ENCODE data around the gene PDE7B.
A peak's percentile ranks its signal among the peaks of the same experiment; 100 is the strongest.
"Not testable (repeated sequence)": the region's sequence is repeated elsewhere in the genome, so short reads cannot be mapped to it uniquely, and the experiment has no call there.

Gene PDE7B

DNA sequence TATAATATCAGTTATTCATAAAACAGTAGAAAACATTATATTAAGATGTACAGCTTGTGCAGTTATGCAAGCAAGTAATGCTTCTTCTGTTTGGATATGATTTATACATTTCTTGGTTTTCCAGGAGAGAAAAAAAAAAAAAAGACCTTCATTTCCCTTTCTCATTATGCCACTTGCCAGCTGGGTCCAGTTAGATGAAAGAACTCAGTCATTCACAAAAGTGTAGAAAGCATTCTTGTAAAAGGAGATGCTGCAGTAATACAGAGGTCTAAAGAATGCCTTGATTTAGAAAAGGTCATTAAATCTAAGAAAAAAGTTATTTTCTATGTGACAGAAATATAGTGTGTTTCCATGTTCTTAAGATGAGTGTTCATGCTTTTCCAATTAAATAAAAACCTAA lies 7.4 kb downstream of the PDE7B start:
- Histone ChIP-seq H3K27me3 (ENCODE audit: insufficient read depth, poor library complexity, severe bottlenecking) (no peaks in the 10 kb centered on the region), H3K4me3 (replicated peaks; ENCODE audit: insufficient read depth, low read length) (no peak overlapping the region), H3K27ac (replicated peaks) (no peak overlapping the region)
- no peak for DNase-seq (ENCODE audit: low read depth in 1 of 2, low spot score in 1 of 2)
- TF ChIP-seq SPI1 (IDR thresholded peaks at IDR 0.05; ENCODE audit: borderline replicate concordance, low read depth) (no peak), GABPA (IDR thresholded peaks at IDR 0.05; ENCODE audit: low read depth) (no peak), POLR2AphosphoS5 (IDR thresholded peaks at IDR 0.05; ENCODE audit: low read depth) (no peak)
- TF ChIP-seq, protein P1, sequence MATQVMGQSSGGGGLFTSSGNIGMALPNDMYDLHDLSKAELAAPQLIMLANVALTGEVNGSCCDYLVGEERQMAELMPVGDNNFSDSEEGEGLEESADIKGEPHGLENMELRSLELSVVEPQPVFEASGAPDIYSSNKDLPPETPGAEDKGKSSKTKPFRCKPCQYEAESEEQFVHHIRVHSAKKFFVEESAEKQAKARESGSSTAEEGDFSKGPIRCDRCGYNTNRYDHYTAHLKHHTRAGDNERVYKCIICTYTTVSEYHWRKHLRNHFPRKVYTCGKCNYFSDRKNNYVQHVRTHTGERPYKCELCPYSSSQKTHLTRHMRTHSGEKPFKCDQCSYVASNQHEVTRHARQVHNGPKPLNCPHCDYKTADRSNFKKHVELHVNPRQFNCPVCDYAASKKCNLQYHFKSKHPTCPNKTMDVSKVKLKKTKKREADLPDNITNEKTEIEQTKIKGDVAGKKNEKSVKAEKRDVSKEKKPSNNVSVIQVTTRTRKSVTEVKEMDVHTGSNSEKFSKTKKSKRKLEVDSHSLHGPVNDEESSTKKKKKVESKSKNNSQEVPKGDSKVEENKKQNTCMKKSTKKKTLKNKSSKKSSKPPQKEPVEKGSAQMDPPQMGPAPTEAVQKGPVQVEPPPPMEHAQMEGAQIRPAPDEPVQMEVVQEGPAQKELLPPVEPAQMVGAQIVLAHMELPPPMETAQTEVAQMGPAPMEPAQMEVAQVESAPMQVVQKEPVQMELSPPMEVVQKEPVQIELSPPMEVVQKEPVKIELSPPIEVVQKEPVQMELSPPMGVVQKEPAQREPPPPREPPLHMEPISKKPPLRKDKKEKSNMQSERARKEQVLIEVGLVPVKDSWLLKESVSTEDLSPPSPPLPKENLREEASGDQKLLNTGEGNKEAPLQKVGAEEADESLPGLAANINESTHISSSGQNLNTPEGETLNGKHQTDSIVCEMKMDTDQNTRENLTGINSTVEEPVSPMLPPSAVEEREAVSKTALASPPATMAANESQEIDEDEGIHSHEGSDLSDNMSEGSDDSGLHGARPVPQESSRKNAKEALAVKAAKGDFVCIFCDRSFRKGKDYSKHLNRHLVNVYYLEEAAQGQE (IDR thresholded peaks at IDR 0.05; ENCODE audit: insufficient replicate concordance, low read depth) = no peak
- TF ChIP-seq, protein P2, sequence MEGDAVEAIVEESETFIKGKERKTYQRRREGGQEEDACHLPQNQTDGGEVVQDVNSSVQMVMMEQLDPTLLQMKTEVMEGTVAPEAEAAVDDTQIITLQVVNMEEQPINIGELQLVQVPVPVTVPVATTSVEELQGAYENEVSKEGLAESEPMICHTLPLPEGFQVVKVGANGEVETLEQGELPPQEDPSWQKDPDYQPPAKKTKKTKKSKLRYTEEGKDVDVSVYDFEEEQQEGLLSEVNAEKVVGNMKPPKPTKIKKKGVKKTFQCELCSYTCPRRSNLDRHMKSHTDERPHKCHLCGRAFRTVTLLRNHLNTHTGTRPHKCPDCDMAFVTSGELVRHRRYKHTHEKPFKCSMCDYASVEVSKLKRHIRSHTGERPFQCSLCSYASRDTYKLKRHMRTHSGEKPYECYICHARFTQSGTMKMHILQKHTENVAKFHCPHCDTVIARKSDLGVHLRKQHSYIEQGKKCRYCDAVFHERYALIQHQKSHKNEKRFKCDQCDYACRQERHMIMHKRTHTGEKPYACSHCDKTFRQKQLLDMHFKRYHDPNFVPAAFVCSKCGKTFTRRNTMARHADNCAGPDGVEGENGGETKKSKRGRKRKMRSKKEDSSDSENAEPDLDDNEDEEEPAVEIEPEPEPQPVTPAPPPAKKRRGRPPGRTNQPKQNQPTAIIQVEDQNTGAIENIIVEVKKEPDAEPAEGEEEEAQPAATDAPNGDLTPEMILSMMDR (IDR thresholded peaks at IDR 0.05; ENCODE audit: insufficient read depth, low read length) = no peak

DNA sequence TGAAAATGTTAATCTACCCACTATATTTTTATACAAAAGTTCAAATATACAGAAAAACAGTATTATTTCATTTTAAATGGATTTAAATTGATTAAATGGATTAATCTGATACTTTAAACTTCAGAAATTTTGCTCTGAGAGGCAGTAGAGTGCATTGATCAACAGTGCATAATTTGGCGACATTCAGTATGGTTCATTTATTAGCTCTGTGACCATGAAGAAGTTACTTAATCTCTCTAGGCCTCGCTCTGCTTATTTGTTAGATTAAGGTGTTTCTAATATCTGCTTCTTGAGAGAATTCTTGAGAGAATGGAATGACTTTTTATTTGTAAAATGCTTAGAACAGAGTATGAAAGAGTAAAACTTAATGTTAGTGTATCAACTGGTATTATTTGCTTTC lies 8.9 kb downstream of the PDE7B start:
- no peak for DNase-seq (ENCODE audit: low read depth in 1 of 2, low spot score in 1 of 2)
- H3K27me3 ChIP-seq (ENCODE audit: insufficient read depth, poor library complexity, severe bottlenecking) = no peaks in the 10 kb centered on the region
- TF ChIP-seq POLR2AphosphoS5 (IDR thresholded peaks at IDR 0.05; ENCODE audit: low read depth) (no peak), GABPA (IDR thresholded peaks at IDR 0.05; ENCODE audit: low read depth) (no peak), SPI1 (IDR thresholded peaks at IDR 0.05; ENCODE audit: borderline replicate concordance, low read depth) (no peak)
- TF ChIP-seq, protein P2 (IDR thresholded peaks at IDR 0.05; ENCODE audit: insufficient read depth, low read length) = no peak
- TF ChIP-seq, protein P1 (IDR thresholded peaks at IDR 0.05; ENCODE audit: insufficient replicate concordance, low read depth) = no peak
- H3K27ac ChIP-seq (replicated peaks) = no peak overlapping the region
- no peak overlapping the region for H3K4me3 ChIP-seq (replicated peaks; ENCODE audit: insufficient read depth, low read length)

DNA sequence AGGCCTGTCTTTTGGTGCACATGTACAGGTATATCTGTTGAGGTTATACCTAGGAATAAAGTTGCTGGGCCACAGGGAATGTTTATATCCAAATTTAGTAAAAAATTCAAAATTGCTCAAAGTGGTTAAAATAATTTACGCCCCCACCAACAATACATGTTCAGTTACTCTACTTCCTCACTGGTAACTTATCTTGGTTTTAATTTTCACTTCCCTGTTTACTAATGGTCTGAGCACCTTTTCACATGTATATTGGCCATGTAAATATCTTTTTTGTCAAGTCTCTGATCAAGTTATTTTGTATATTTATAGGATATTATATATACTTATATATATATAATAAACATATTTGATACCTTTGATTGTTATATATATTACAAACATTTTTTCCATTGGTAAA lies 9.7 kb downstream of the PDE7B start:
- H3K27me3 ChIP-seq (ENCODE audit: insufficient read depth, poor library complexity, severe bottlenecking) = no peaks in the 10 kb centered on the region
- H3K4me3 ChIP-seq (replicated peaks; ENCODE audit: insufficient read depth, low read length) = no peak overlapping the region
- no peak for DNase-seq (ENCODE audit: low read depth in 1 of 2, low spot score in 1 of 2)
- peak; percentile 81 for TF ChIP-seq SPI1 (IDR thresholded peaks at IDR 0.05; ENCODE audit: borderline replicate concordance, low read depth)
- TF ChIP-seq, protein P1 (IDR thresholded peaks at IDR 0.05; ENCODE audit: insufficient replicate concordance, low read depth) = no peak
- H3K27ac ChIP-seq (replicated peaks) = no peak overlapping the region

DNA sequence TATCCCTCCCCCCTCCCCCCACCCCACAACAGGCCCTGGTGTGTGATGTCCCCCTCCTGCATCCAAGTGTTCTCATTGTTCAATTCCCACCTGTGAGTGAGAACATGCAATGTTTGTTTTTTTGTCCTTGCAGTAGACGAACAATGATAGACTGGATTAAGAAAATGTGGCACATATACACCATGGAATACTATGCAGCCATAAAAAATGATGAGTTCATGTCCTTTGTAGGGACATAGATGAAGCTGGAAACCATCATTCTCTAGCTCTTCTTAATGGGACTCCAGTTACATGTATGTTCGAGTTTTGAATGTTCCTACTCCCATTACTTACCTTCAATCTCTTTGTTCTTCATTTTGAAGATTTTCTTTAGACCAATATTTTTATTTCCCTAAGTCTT lies 13.4 kb downstream of the PDE7B start:
- DNase-seq (ENCODE audit: low read depth in 1 of 2, low spot score in 1 of 2); H3K4me3 ChIP-seq (replicated peaks; ENCODE audit: insufficient read depth, low read length); H3K27ac ChIP-seq (replicated peaks); H3K27me3 ChIP-seq (ENCODE audit: insufficient read depth, poor library complexity, severe bottlenecking): not testable (repeated sequence)
